Heart left ventricle (tissue), 16 donors: Measurements from ENCODE around the gene FGF16. TPM values are rescaled to one million over a fixed set of nuclear protein-coding genes. Genes with fewer than 3 reads are reported as not detected.

Experiments used
- ATAC-seq, 4 donors: fragments of 200-7000 bp; cut with Tn5 transposase; one replicate each; pipeline ENCODE4 v1.9.1; 2020 to 2022; ENCODE audit warnings: moderate library complexity in 4 of 4, mild to moderate bottlenecking in 3 of 4, moderate number of reproducible peaks in 1 of 4
- DNase-seq, 5 donors: peaks; one replicate each; pipeline ENCODE4 v3.0.0-alpha.2; 2020
- H3K27ac ChIP-seq, 12 donors: fragments of 200-600 bp; sonication (generic) in 4 of 12; one replicate each; pipeline versions ENCODE4 v1.5.0 to v1.8.0; 2016 to 2022; ENCODE audit warnings: mild to moderate bottlenecking in 2 of 12
- H3K27me3 ChIP-seq, 9 donors: fragments of 200-600 bp; sonication (generic) in 2 of 9; one replicate each; pipeline versions ENCODE4 v1.5.1 to v1.8.0; 2016 to 2022; ENCODE audit warnings: mild to moderate bottlenecking in 3 of 9
- H3K36me3 ChIP-seq, 9 donors: fragments of 200-600 bp; sonication (generic) in 2 of 9; one replicate each; pipeline versions ENCODE4 v1.5.0 to v1.8.0; 2018 to 2022; ENCODE audit warnings: mild to moderate bottlenecking in 2 of 9
- H3K4me1 ChIP-seq, 12 donors: fragments of 200-600 bp; sonication (generic) in 4 of 12; one replicate each; pipeline versions ENCODE4 v1.5.0 to v1.8.0; 2016 to 2022; ENCODE audit warnings: mild to moderate bottlenecking in 3 of 12
- H3K4me3 ChIP-seq, 12 donors: fragments of 200-600 bp; sonication (generic) in 4 of 12; one replicate each; pipeline versions ENCODE4 v1.5.0 to v1.8.0; 2017 to 2022; ENCODE audit warnings: mild to moderate bottlenecking in 9 of 12, moderate library complexity in 4 of 12
- H3K9me3 ChIP-seq, 12 donors: fragments of 200-600 bp; sonication (generic) in 4 of 12; one replicate each; pipeline versions ENCODE4 v1.5.0 to v1.8.0; 2016 to 2022; ENCODE audit warnings: mild to moderate bottlenecking in 1 of 12
- POLR2A ChIP-seq, 2 donors: fragments of 450-650 bp; IDR thresholded peaks; one replicate each; pipeline ENCODE4 v1.6.1; 2017; ENCODE audit warnings: antibody characterized with exemption in 2 of 2, mild to moderate bottlenecking in 2 of 2, moderate library complexity in 2 of 2
- WGBS, 4 donors: extraction: QIAGEN DNeasy Blood & Tissue Kit in 2 of 4; methylation state at CpG; one replicate each; pipeline versions ENCODE4 v1.1.5 to v1.1.7; 2013 to 2018; 5-methylcytosine and 5-hydroxymethylcytosine counted together
- intact Hi-C, 10 donors: fragments of 100-400 bp; cut with DNase I; formaldehyde crosslinking; loops; one replicate each; pipeline versions ENCODE4 v1.11.1 to v1.14.2; 2022
- polyA plus RNA-seq, 2 donors: library from polyadenylated mRNA; stranded (reverse); fragments of 200-250 nt; gene quantifications; one replicate each; pipeline ENCODE4 v1.2.3, GENCODE V29; 2013
- total RNA-seq, 9 donors: library from RNA; depleted of rRNA in 2 of 9; stranded (reverse); fragments of >200 nt in 2 of 9; fragmentation: NEBNext Ultra II Directional in 3 of 9; extraction: Animal tissue kit (Norgen Biotek cat#: 25700) in 3 of 9; gene quantifications; one replicate each; pipeline versions ENCODE4 v1.1.0 to v1.2.4, GENCODE V29; 2016 to 2023
- TF ChIP-seq, protein P1 (sequence below), 12 donors: fragments of 200-600 bp; sonication (generic) in 4 of 12; IDR thresholded peaks; one replicate each; pipeline versions ENCODE4 v1.5.0 to v1.8.0; 2018 to 2022; ENCODE audit warnings: antibody characterized with exemption in 12 of 12, mild to moderate bottlenecking in 5 of 12
- donor health status: ischemic (EF 13 %, LVEDD 7.1; RV severe dilation, severe dysfunction).
- donor health status: healthy with polysubstance abuse.
- donor health status: DM: no; HTN: yes; CAD: no.
- donor health status: DM: no; HTN: no; CAD: no.
- donor health status: ischemic (EF 25% LVEDD 6.9; RV normal size, moderate dysfunction).
- donor health status: ischemic (EF 25% LVEDD 5.7; RV mildly dilated, moderate dysfunction).
- donor health status: healthy.
- donor health status: DM: yes; HTN: yes; CAD: no.
- donor health status: ischemic (EF 35%, LVEDD 5.7; RV mildly dilated, moderate dysfunction).
- donor health status: nonischemic (EF 11% LVEDD 7.7; RV severe dilation, severe dysfunction).
- donor health status: DM: yes; HTN: yes; CAD: no.
- donor health status: PGD.
- donor health status: ischemic (EF 29% LVEDD 5.4; RV normal size, mild dysfunction).
- donor health status: nonischemic (EF 23%, LVEDD 6.1; RV moderate dilation, normal function).

The FGF16 gene
- total and polyA plus RNA-seq, 11 donors, result 0.06 to 0.54 (median 0.22) TPM; not detected in 5

DNA sequence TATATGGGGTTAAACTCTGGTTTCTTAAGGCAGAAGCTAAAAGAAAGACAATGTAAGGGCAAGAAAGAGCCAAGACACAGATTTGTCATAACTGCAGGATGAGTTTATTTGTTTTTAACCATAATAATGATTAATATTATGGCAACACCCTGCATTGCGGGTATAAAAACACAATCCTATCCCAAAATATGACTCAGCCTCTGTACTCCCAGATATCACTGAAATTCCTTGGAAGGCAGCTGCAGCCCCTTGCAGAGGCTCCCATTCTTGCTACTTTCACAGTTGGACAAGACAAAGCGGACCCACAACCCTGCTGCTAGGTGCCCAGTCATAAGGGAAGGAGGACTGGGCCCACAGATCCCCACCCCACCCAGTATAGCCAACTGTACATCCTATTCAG is 20.4 kb upstream of the FGF16 start:
- no peaks in the 10 kb centered on the region for H3K4me1 ChIP-seq
- H3K4me3 ChIP-seq, result no peak overlapping the region
- H3K27me3 ChIP-seq, result peaks cover 0 to 3% (median 0%) of the 10 kb centered on the region in 9 donors
- 61 to 81% (median 75%) methylated on average over 2 of the region's 2 CpGs for WGBS, 4 donors
- ATAC-seq (peak in 1 of 4 donors; percentile 49), DNase-seq (no peak)
- H3K9me3 ChIP-seq, result no peaks in the 10 kb centered on the region
- H3K27ac ChIP-seq, result no peak overlapping the region
- intact Hi-C loops, result no loop called here
- no peaks in the 10 kb centered on the region for H3K36me3 ChIP-seq
- no peak for TF ChIP-seq POLR2A (IDR thresholded peaks at IDR 0.05)
- TF ChIP-seq, protein P1, sequence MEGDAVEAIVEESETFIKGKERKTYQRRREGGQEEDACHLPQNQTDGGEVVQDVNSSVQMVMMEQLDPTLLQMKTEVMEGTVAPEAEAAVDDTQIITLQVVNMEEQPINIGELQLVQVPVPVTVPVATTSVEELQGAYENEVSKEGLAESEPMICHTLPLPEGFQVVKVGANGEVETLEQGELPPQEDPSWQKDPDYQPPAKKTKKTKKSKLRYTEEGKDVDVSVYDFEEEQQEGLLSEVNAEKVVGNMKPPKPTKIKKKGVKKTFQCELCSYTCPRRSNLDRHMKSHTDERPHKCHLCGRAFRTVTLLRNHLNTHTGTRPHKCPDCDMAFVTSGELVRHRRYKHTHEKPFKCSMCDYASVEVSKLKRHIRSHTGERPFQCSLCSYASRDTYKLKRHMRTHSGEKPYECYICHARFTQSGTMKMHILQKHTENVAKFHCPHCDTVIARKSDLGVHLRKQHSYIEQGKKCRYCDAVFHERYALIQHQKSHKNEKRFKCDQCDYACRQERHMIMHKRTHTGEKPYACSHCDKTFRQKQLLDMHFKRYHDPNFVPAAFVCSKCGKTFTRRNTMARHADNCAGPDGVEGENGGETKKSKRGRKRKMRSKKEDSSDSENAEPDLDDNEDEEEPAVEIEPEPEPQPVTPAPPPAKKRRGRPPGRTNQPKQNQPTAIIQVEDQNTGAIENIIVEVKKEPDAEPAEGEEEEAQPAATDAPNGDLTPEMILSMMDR (IDR thresholded peaks at IDR 0.05), result no peak

- Histone ChIP-seq H3K27me3 (peaks cover 0 to 3% (median 0%) of the 10 kb centered on the region in 9 donors), H3K36me3 (no peaks in the 10 kb centered on the region), H3K4me1 (no peaks in the 10 kb centered on the region), H3K4me3 (no peak overlapping the region), H3K9me3 (no peaks in the 10 kb centered on the region), H3K27ac (no peak overlapping the region)
- no peak for DNase-seq
- no peak for TF ChIP-seq POLR2A (IDR thresholded peaks at IDR 0.05)
- TF ChIP-seq, protein P1 (IDR thresholded peaks at IDR 0.05), result no peak
- intact Hi-C loops, result no loop called here
- WGBS, 4 donors, result 79 to 88% (median 85%) methylated on average over 1 of the region's 1 CpG
- ATAC-seq, result no peak
Observed at GRCh38 chrX:77427611-77428010, 19.6 kb upstream of the FGF16 start.

DNA sequence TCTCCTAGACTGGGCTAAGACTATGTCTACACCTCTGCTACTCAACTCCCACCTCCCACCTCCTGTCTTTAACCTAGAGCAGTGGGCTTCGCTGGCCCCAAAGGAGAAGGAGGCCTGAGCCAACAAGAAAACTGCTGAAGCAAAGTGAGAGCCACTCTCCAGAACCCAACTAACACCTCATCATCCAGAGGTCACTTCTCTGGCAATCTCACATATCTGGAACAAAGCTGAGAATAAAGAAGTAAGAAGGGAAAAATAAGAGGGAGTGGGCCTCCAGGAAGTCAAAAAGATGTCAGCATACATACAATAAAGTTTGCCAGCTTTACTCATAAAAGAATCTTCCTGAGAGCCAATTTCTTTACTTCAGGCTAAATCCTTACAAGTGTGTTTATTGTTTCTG is 18.6 kb upstream of the FGF16 start:
- DNase-seq (no peak), ATAC-seq (no peak)
- WGBS, 4 donors, result 47 to 95% (median 72%) methylated on average over 1 of the region's 1 CpG
- no peaks in the 10 kb centered on the region for H3K36me3 ChIP-seq
- no peak overlapping the region for H3K4me3 ChIP-seq
- TF ChIP-seq, protein P1 (IDR thresholded peaks at IDR 0.05), result no peak
- no peak for TF ChIP-seq POLR2A (IDR thresholded peaks at IDR 0.05)
- no peaks in the 10 kb centered on the region for H3K9me3 ChIP-seq
- no peaks in the 10 kb centered on the region for H3K4me1 ChIP-seq
- H3K27ac ChIP-seq, result no peak overlapping the region
- intact Hi-C loops, result no loop called here
- peaks cover 0 to 3% (median 0%) of the 10 kb centered on the region in 9 donors for H3K27me3 ChIP-seq

DNA sequence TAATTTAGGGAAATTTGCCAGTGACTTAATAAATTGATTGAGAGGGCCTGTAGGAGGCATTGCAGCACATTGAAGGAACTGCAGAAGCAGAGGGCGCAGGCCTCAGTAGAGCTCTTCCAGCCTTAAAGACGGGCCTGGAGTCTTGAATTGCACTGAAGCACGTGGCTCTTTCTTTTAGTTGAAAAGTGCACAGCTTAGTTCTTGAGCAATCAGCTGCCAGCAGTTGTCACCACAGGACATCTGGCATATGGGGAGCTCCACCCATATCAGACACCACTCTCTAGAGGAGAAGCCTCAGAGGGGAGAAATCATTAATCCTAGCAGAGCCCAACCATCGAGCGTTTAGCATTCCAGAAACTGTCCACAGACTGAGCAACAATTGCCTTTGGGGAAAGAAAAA is 16.0 kb upstream of the FGF16 start:
- no peaks in the 10 kb centered on the region for H3K4me1 ChIP-seq
- ATAC-seq (peak in 3 of 4 donors; percentile 31 to 68 (median 37)), DNase-seq (peak in 1 of 5 donors; percentile 42)
- intact Hi-C loops, result no loop called here
- 39 to 51% (median 42%) methylated on average over 5 of the region's 5 CpGs for WGBS, 4 donors
- no peak overlapping the region for H3K4me3 ChIP-seq
- H3K36me3 ChIP-seq, result no peaks in the 10 kb centered on the region
- H3K27ac ChIP-seq, result no peak overlapping the region
- H3K27me3 ChIP-seq, result peaks cover 0 to 6% (median 0%) of the 10 kb centered on the region in 9 donors
- no peak for TF ChIP-seq POLR2A (IDR thresholded peaks at IDR 0.05)
- TF ChIP-seq, protein P1 (IDR thresholded peaks at IDR 0.05), result peak in 1 of 12 donors; percentile 4
- H3K9me3 ChIP-seq, result no peaks in the 10 kb centered on the region
